Nephron progenitor cell (in vitro differentiated cells): ENCODE results near the gene WDR1.

Experiments
- DNase-seq: peaks from one replicate; pipeline ENCODE4 v3.0.0; 2021
- H3K27ac Mint-ChIP-seq: 2 replicates; pipeline ENCODE4 v1.8.0; 2021; ENCODE audit warnings: mild to moderate bottlenecking, moderate library complexity, mixed read lengths
- H3K27me3 Mint-ChIP-seq: 2 replicates; pipeline ENCODE4 v1.8.0; 2021; ENCODE audit warnings: mild to moderate bottlenecking, low read depth, mixed read lengths; ENCODE audit not compliant: poor library complexity
- H3K36me3 Mint-ChIP-seq: 2 replicates; pipeline ENCODE4 v1.8.0; 2021; ENCODE audit warnings: low read depth, mixed read lengths
- H3K4me1 Mint-ChIP-seq: 2 replicates; pipeline ENCODE4 v1.8.0; 2021; ENCODE audit warnings: mixed read lengths
- H3K4me3 Mint-ChIP-seq: 2 replicates; pipeline ENCODE4 v1.8.0; 2021; ENCODE audit warnings: mild to moderate bottlenecking, moderate library complexity, mixed read lengths
- H3K9me3 Mint-ChIP-seq: 2 replicates; pipeline ENCODE4 v1.8.0; 2021; ENCODE audit warnings: mild to moderate bottlenecking, moderate library complexity, mixed read lengths
- CTCF ChIP-seq: fragments of 200-600 bp; sonication (generic); IDR thresholded peaks from 2 replicates; pipeline ENCODE4 v1.5.0; 2021; ENCODE audit warnings: antibody characterized with exemption

WDR1 gene

GRCh38 chr4:10114607-10115006 lies 2.0 kb downstream of the WDR1 start:
- H3K27me3 Mint-ChIP-seq = no peaks in the 10 kb centered on the region
- H3K36me3 Mint-ChIP-seq = peaks cover 53% of the 10 kb centered on the region
- H3K27ac Mint-ChIP-seq = peak overlapping the region; percentile 64
- no peak for DNase-seq
- no peak for TF ChIP-seq CTCF
- no peaks in the 10 kb centered on the region for H3K9me3 Mint-ChIP-seq
- peak overlapping the region; percentile 91 for H3K4me3 Mint-ChIP-seq
- H3K4me1 Mint-ChIP-seq = peaks cover 73% of the 10 kb centered on the region

- TF ChIP-seq CTCF = no peak
- peak overlapping the region; percentile 68 for H3K4me3 Mint-ChIP-seq
- DNase-seq = no peak
- no peaks in the 10 kb centered on the region for H3K9me3 Mint-ChIP-seq
- peaks cover 73% of the 10 kb centered on the region for H3K4me1 Mint-ChIP-seq
- no peaks in the 10 kb centered on the region for H3K27me3 Mint-ChIP-seq
- H3K36me3 Mint-ChIP-seq = peaks cover 55% of the 10 kb centered on the region
- peak overlapping the region; percentile 20 for H3K27ac Mint-ChIP-seq
Observed at GRCh38 chr4:10114147-10114546, 2.5 kb downstream of the WDR1 start.

- TF ChIP-seq CTCF = no peak
- H3K27ac Mint-ChIP-seq = peak overlapping the region; percentile 20
- no peak for DNase-seq
- H3K4me3 Mint-ChIP-seq = peak overlapping the region; percentile 68
- H3K27me3 Mint-ChIP-seq = no peaks in the 10 kb centered on the region
- peaks cover 73% of the 10 kb centered on the region for H3K4me1 Mint-ChIP-seq
- H3K9me3 Mint-ChIP-seq = no peaks in the 10 kb centered on the region
- H3K36me3 Mint-ChIP-seq = peaks cover 62% of the 10 kb centered on the region
Observed at GRCh38 chr4:10113362-10114047, 3.1 kb downstream of the WDR1 start.

GRCh38 chr4:10112658-10113284 lies 3.8 kb downstream of the WDR1 start:
- TF ChIP-seq CTCF = no peak
- no peaks in the 10 kb centered on the region for H3K27me3 Mint-ChIP-seq
- H3K9me3 Mint-ChIP-seq = no peaks in the 10 kb centered on the region
- peak overlapping the region; percentile 68 for H3K4me3 Mint-ChIP-seq
- DNase-seq = no peak
- H3K27ac Mint-ChIP-seq = no peak overlapping the region
- H3K4me1 Mint-ChIP-seq = peaks cover 73% of the 10 kb centered on the region
- H3K36me3 Mint-ChIP-seq = peaks cover 69% of the 10 kb centered on the region

GRCh38 chr4:10111067-10111801 lies 5.4 kb downstream of the WDR1 start:
- H3K4me1 Mint-ChIP-seq = peaks cover 79% of the 10 kb centered on the region
- TF ChIP-seq CTCF = no peak
- H3K4me3 Mint-ChIP-seq = no peak overlapping the region
- H3K36me3 Mint-ChIP-seq = peaks cover 76% of the 10 kb centered on the region
- no peaks in the 10 kb centered on the region for H3K27me3 Mint-ChIP-seq
- H3K27ac Mint-ChIP-seq = no peak overlapping the region
- no peaks in the 10 kb centered on the region for H3K9me3 Mint-ChIP-seq
- DNase-seq = no peak
